Hippocampal formation (tissue), 2 donors: Measurements from ENCODE around the gene NANP.
"Not testable (repeated sequence)": the region's sequence is repeated elsewhere in the genome, so short reads cannot be mapped to it uniquely, and the experiment has no call there.

Source experiments
- DNase-seq, 2 donors: peaks; one replicate each; lab custom pipeline; 2025; lab: John Stamatoyannopoulos, UW

The NANP gene

GRCh38 chr20:25623736-25624499 lies at the start of gene NANP:
Gene NANP, minus strand, starts transcription at chr20:25624014. Its CDS starts 66 bp downstream, at chr20:25623948.
- DNase-seq = peak; percentile 91 to 92

GRCh38 chr20:25672659-25673235 lies 48.9 kb upstream of the NANP start:
- DNase-seq = no peak

GRCh38 chr20:25669826-25670422 lies 46.1 kb upstream of the NANP start:
- no peak for DNase-seq

GRCh38 chr20:25668446-25668845 lies 44.6 kb upstream of the NANP start:
- DNase-seq = no peak

- DNase-seq = no peak
Observed at GRCh38 chr20:25659999-25660398, 36.2 kb upstream of the NANP start.

- DNase-seq = no peak
Observed at GRCh38 chr20:25654487-25654886, 30.7 kb upstream of the NANP start.

GRCh38 chr20:25652866-25653265 lies 29.1 kb upstream of the NANP start:
- DNase-seq = not testable (repeated sequence)

- DNase-seq = no peak
Observed at GRCh38 chr20:25644814-25645213, 21.0 kb upstream of the NANP start.

- no peak for DNase-seq
Observed at GRCh38 chr20:25643716-25644115, 19.9 kb upstream of the NANP start.

GRCh38 chr20:25637247-25637646 lies 13.4 kb upstream of the NANP start:
- no peak for DNase-seq

- DNase-seq = no peak
Observed at GRCh38 chr20:25632940-25633790, 9.4 kb upstream of the NANP start.

GRCh38 chr20:25630615-25631014 lies 6.8 kb upstream of the NANP start:
- DNase-seq = not testable (repeated sequence)

- no peak for DNase-seq
Observed at GRCh38 chr20:25629816-25630499, 6.1 kb upstream of the NANP start.

- DNase-seq = no peak
Observed at GRCh38 chr20:25626779-25627178, 3.0 kb upstream of the NANP start.

GRCh38 chr20:25624500-25624939 lies 706 bp upstream of the NANP start:
- DNase-seq = no peak

GRCh38 chr20:25623225-25623735 lies 534 bp downstream of the NANP start:
- peak in 1 of 2 donors; percentile 34 for DNase-seq

GRCh38 chr20:25622450-25623224 lies 1.2 kb downstream of the NANP start:
- no peak for DNase-seq

- no peak for DNase-seq
Observed at GRCh38 chr20:25622049-25622448, 1.8 kb downstream of the NANP start.

- DNase-seq = no peak
Observed at GRCh38 chr20:25619514-25619913, 4.3 kb downstream of the NANP start.

GRCh38 chr20:25608774-25609173 lies 15.0 kb downstream of the NANP start:
- no peak for DNase-seq
